GM23338 (cell line): Measurements from ENCODE around the gene SH2D4B.

Source experiments
- CREB1 ChIP-seq: fragments of 250-450 bp; sonication (Bioruptor Pico); IDR thresholded peaks from 2 replicates; pipeline ENCODE4 v1.5.0; 2020; ENCODE audit warnings: low read depth, mild to moderate bottlenecking, moderate library complexity
- CTCF ChIP-seq, 2 experiments: fragments of 200-600 bp in 1 of 2; sonication (generic) in 1 of 2; conservative IDR thresholded peaks; 2 replicates each; pipeline versions ENCODE4 v1.5.1 to v1.6.1; 2016 to 2017; ENCODE audit warnings: antibody characterized with exemption in 2 of 2, low read depth in 2 of 2, mild to moderate bottlenecking in 2 of 2, moderate library complexity in 1 of 2
- EZH2 ChIP-seq: fragments of 200-600 bp; sonication (generic); IDR thresholded peaks from one replicate; pipeline ENCODE4 v1.8.0; 2017; ENCODE audit warnings: antibody characterized with exemption, mild to moderate bottlenecking, low read depth; ENCODE audit not compliant: unreplicated experiment
- EZH2phosphoT487 ChIP-seq: fragments of 200-600 bp; sonication (generic); IDR thresholded peaks from one replicate; pipeline ENCODE4 v1.8.1; 2018; ENCODE audit warnings: antibody characterized with exemption; ENCODE audit not compliant: unreplicated experiment
- JUNB ChIP-seq: IDR thresholded peaks from one replicate; pipeline ENCODE4 v1.6.1; 2016; ENCODE audit warnings: antibody characterized with exemption; ENCODE audit not compliant: unreplicated experiment
- ZNF114 ChIP-seq: fragments of 250-450 bp; sonication (Bioruptor Pico); IDR thresholded peaks from 2 replicates; pipeline ENCODE4 v1.5.0; 2020; ENCODE audit warnings: mild to moderate bottlenecking, moderate library complexity
- ZNF331 ChIP-seq: fragments of 250-450 bp; sonication (Bioruptor Pico); IDR thresholded peaks from 2 replicates; pipeline ENCODE4 v1.5.0; 2020; ENCODE audit warnings: low read depth, mild to moderate bottlenecking, moderate library complexity
- TF ChIP-seq, protein P1 (sequence below): IDR thresholded peaks from 2 replicates; pipeline ENCODE4 v1.6.1; 2016; ENCODE audit warnings: antibody characterized with exemption
- TF ChIP-seq, protein P2 (sequence below): IDR thresholded peaks from one replicate; pipeline ENCODE4 v1.6.1; 2018; ENCODE audit warnings: antibody characterized with exemption; ENCODE audit not compliant: unreplicated experiment
- TF ChIP-seq, protein P3 (sequence below): fragments of 250-450 bp; sonication (Bioruptor Pico); IDR thresholded peaks from 2 replicates; pipeline ENCODE4 v1.5.0; 2020; ENCODE audit warnings: mild to moderate bottlenecking, moderate library complexity

- no peak for TF ChIP-seq ZNF114 (CRISPR knock-in tag)
- no peak for TF ChIP-seq CREB1
- TF ChIP-seq CTCF (conservative IDR thresholded peaks at IDR 0.05; ENCODE audit: low read depth in 2 of 2) = no peak
- TF ChIP-seq, protein P1, sequence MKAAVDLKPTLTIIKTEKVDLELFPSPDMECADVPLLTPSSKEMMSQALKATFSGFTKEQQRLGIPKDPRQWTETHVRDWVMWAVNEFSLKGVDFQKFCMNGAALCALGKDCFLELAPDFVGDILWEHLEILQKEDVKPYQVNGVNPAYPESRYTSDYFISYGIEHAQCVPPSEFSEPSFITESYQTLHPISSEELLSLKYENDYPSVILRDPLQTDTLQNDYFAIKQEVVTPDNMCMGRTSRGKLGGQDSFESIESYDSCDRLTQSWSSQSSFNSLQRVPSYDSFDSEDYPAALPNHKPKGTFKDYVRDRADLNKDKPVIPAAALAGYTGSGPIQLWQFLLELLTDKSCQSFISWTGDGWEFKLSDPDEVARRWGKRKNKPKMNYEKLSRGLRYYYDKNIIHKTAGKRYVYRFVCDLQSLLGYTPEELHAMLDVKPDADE = no peak
- no peak for TF ChIP-seq ZNF331 (CRISPR knock-in tag)
- TF ChIP-seq, protein P2, sequence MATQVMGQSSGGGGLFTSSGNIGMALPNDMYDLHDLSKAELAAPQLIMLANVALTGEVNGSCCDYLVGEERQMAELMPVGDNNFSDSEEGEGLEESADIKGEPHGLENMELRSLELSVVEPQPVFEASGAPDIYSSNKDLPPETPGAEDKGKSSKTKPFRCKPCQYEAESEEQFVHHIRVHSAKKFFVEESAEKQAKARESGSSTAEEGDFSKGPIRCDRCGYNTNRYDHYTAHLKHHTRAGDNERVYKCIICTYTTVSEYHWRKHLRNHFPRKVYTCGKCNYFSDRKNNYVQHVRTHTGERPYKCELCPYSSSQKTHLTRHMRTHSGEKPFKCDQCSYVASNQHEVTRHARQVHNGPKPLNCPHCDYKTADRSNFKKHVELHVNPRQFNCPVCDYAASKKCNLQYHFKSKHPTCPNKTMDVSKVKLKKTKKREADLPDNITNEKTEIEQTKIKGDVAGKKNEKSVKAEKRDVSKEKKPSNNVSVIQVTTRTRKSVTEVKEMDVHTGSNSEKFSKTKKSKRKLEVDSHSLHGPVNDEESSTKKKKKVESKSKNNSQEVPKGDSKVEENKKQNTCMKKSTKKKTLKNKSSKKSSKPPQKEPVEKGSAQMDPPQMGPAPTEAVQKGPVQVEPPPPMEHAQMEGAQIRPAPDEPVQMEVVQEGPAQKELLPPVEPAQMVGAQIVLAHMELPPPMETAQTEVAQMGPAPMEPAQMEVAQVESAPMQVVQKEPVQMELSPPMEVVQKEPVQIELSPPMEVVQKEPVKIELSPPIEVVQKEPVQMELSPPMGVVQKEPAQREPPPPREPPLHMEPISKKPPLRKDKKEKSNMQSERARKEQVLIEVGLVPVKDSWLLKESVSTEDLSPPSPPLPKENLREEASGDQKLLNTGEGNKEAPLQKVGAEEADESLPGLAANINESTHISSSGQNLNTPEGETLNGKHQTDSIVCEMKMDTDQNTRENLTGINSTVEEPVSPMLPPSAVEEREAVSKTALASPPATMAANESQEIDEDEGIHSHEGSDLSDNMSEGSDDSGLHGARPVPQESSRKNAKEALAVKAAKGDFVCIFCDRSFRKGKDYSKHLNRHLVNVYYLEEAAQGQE = no peak
- TF ChIP-seq JUNB = no peak
- no peak for TF ChIP-seq EZH2
- TF ChIP-seq, protein P3, sequence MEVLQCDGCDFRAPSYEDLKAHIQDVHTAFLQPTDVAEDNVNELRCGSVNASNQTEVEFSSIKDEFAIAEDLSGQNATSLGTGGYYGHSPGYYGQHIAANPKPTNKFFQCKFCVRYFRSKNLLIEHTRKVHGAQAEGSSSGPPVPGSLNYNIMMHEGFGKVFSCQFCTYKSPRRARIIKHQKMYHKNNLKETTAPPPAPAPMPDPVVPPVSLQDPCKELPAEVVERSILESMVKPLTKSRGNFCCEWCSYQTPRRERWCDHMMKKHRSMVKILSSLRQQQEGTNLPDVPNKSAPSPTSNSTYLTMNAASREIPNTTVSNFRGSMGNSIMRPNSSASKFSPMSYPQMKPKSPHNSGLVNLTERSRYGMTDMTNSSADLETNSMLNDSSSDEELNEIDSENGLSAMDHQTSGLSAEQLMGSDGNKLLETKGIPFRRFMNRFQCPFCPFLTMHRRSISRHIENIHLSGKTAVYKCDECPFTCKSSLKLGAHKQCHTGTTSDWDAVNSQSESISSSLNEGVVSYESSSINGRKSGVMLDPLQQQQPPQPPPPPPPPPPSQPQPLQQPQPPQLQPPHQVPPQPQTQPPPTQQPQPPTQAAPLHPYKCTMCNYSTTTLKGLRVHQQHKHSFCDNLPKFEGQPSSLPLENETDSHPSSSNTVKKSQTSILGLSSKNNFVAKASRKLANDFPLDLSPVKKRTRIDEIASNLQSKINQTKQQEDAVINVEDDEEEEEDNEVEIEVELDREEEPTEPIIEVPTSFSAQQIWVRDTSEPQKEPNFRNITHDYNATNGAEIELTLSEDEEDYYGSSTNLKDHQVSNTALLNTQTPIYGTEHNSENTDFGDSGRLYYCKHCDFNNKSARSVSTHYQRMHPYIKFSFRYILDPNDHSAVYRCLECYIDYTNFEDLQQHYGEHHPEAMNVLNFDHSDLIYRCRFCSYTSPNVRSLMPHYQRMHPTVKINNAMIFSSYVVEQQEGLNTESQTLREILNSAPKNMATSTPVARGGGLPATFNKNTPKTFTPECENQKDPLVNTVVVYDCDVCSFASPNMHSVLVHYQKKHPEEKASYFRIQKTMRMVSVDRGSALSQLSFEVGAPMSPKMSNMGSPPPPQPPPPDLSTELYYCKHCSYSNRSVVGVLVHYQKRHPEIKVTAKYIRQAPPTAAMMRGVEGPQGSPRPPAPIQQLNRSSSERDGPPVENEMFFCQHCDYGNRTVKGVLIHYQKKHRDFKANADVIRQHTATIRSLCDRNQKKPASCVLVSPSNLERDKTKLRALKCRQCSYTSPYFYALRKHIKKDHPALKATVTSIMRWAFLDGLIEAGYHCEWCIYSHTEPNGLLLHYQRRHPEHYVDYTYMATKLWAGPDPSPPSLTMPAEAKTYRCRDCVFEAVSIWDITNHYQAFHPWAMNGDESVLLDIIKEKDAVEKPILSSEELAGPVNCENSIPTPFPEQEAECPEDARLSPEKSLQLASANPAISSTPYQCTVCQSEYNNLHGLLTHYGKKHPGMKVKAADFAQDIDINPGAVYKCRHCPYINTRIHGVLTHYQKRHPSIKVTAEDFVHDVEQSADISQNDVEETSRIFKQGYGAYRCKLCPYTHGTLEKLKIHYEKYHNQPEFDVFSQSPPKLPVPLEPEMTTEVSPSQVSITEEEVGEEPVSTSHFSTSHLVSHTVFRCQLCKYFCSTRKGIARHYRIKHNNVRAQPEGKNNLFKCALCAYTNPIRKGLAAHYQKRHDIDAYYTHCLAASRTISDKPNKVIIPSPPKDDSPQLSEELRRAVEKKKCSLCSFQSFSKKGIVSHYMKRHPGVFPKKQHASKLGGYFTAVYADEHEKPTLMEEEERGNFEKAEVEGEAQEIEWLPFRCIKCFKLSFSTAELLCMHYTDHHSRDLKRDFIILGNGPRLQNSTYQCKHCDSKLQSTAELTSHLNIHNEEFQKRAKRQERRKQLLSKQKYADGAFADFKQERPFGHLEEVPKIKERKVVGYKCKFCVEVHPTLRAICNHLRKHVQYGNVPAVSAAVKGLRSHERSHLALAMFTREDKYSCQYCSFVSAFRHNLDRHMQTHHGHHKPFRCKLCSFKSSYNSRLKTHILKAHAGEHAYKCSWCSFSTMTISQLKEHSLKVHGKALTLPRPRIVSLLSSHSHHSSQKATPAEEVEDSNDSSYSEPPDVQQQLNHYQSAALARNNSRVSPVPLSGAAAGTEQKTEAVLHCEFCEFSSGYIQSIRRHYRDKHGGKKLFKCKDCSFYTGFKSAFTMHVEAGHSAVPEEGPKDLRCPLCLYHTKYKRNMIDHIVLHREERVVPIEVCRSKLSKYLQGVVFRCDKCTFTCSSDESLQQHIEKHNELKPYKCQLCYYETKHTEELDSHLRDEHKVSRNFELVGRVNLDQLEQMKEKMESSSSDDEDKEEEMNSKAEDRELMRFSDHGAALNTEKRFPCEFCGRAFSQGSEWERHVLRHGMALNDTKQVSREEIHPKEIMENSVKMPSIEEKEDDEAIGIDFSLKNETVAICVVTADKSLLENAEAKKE (CRISPR knock-in tag) = no peak
- TF ChIP-seq EZH2phosphoT487 = no peak
These were observed 36.3 kb upstream of the SH2D4B start for GRCh38 chr10:80501381-80501912.
